CD4-positive, alpha-beta T cell treated with Interleukin-12 subunit alpha and Interleukin-12 subunit beta, for 1 hour (primary cell): ENCODE results near the gene SBK1.
"Not testable (repeated sequence)": the region's sequence is repeated elsewhere in the genome, so short reads cannot be mapped to it uniquely, and the experiment has no call there.

Source experiments
- DNase-seq: peaks from one replicate; pipeline ENCODE4 v3.0.0-alpha.2; 2020

The SBK1 gene

GRCh38 chr16:28291651-28292626, at the start of gene SBK1:
SBK1 (plus strand) TSS chr16:28292525; CDS start chr16:28317392, 24,867 bp downstream.
- DNase-seq, result peak; percentile 90

DNA sequence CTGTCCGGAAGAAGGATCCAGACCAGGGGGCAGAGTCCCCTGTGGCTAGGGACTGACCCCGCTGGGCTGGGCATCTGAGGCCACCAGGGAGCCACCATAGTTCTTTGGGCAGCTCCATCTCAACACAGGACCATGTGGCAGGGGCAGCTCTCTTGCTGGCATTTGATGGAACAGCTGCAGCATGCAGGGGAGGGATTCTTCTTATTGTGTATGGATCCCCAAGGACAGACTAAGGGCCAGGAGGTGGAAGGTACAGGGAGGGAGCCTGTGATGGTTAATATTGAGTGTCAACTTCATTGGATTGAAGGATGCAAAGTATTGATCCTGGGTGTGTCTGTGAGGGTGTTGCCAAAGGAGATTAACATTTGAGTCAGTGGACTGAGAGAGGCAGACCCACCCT, 42.8 kb upstream of the SBK1 start:
- not testable (repeated sequence) for DNase-seq

DNA sequence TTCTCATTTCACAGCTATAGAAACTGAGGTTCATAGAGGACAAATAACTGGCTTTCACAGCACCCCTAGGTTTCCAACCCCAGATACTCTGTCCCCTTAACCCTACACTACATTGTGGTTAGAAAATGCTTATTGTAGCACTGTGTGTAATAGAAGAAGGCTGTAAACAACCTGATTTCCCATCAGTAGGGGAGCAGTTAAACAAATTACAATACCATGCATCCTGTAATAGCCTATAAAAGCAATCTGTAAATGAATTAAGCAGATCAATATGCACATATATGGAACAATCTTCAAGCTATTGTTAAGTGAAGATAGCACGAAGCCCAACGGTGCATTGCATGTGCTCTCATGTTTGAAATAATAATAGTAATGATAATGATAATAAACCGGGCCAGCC, 41.3 kb upstream of the SBK1 start:
- no peak for DNase-seq

GRCh38 chr16:28254158-28254557, 38.2 kb upstream of the SBK1 start:
- no peak for DNase-seq

GRCh38 chr16:28255838-28256237, 36.5 kb upstream of the SBK1 start:
- DNase-seq, result no peak

DNA sequence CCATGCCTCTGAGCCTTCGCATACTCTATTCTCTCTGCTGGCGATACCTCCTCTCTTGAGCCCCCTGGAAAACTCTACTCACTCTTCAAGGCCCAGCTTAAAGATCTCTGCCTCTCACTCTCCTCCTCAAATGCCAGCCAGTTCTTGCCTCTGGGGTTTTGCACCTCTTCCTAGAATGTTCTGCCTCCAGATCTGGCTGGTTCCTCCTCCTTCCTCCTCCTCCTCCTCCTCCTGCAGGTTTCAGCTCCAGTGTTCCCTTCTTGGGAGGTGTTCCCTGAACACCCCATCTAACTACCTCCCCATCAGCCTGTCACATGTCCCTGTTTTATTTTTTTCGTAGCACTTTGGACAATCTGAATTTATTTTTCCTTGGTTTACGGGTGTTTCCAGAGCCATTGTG, 35.1 kb upstream of the SBK1 start:
- no peak for DNase-seq

DNA sequence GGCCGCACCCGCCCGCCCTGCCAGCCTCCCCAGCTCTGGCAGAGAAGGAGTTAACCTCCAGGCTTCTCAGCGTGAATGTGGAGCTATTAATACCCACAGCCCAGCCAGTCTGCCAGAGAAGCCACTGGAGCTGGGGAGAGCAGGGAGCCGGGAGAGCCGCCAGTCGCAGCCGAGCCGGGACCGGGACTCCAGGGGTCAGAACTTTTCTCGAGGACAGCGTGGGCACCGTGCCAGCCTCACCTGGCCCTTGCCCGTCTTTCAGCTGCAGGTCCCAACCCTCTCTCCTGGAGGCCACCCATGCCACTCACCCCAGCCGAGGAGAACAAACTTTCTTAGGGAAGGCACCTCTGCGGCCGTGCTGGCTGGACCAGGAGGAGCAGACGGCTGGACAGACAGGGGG, 33.8 kb upstream of the SBK1 start:
- no peak for DNase-seq

DNA sequence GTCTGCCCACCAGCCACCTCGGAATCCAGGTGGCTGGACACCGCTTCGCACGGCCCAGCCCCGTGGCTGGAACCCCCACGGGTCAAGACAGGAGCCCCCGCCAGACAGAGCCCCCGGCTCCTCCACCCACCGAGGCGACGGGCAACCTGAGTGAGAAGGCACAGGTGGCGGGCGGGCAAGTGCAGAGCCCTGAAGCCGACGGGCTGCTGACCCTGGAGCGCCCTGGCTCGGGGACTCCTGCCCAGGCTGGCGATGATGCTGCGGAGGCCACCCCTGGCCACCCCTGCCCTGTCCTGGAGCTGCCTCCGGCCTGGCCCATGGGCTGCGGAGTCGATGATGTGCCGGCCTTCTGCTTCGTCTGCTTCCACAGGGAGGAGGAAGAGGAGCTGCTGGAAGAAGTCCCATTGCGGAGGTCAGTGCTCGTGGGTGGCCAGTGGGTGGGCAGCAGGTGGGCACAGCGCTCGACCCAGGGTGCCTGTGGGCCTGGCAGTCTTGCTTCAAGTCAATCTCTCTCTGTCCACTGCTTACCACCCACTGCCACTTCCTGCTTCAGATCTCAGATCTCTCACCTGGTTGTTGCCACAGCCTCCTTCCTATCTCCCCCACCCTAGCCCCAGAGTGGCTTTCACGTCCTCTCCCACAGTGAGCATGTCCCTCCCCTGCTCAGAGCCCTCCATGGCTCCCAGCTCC, 33.1 kb upstream of the SBK1 start:
- DNase-seq, result no peak

- DNase-seq, result no peak
These were observed 32.6 kb upstream of the SBK1 start for GRCh38 chr16:28259781-28260150.

GRCh38 chr16:28260193-28260592, 32.1 kb upstream of the SBK1 start:
- no peak for DNase-seq

DNA sequence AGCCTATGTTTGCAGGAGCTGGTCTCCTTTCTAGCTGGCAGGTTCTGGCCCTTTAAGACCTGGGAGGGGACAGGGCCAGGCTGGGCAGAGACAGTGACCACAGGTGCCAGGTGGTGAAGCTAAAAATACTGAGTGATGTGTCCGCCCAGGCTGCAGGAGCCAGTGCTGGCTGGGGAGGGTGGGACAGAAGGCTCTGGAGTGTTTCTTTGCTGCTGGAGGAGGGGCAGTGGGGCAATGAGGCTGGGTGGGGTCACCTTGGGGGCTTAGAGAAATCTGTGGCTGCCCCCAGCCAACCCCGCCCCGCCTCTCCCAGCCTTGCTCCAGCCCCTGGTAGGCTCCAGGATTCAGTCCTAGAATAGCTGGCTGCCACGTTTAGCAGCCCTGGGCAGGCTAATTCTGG, 30.4 kb upstream of the SBK1 start:
- no peak for DNase-seq

- DNase-seq, result no peak
These were observed 29.0 kb upstream of the SBK1 start for GRCh38 chr16:28263305-28263704.

DNA sequence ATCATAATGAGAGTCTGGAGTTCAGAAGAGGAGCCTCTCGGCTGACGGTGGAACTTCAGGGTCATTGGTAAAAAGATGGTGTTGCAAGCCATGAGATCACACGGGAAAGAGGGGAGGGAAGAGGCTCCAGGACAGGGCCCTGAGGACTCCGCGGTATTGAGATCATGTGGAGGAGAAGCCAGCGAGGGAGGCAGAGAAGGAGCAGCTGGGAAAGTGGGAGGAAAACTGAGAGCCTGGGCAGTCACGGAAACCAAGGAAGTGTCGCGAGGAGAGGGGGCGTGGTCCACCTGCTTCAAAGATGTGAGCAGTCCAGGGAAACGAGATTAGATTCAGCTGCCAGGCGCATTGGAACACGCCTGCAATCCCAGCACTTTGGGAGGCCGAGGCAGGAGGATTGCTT, 27.7 kb upstream of the SBK1 start:
- DNase-seq, result no peak

GRCh38 chr16:28265822-28266221, 26.5 kb upstream of the SBK1 start:
- no peak for DNase-seq

DNA sequence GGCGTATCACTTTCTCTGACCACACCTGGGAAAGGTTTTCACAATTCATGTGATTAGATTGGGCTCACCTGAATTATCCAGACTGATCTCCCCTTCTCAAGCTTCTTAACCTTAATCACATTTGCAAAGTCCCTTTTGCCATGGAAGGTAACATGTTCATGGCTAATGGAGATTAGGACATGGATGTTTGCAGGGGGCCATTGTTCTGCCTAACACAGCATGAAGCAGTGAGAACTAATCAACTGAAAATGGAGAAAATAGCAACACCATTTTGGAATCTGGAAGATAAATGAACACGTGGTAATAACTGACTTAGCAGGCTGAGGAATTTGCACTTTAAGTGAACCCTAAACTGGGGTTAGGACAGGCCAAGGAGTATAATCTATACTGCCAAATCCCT, 25.0 kb upstream of the SBK1 start:
- no peak for DNase-seq

DNA sequence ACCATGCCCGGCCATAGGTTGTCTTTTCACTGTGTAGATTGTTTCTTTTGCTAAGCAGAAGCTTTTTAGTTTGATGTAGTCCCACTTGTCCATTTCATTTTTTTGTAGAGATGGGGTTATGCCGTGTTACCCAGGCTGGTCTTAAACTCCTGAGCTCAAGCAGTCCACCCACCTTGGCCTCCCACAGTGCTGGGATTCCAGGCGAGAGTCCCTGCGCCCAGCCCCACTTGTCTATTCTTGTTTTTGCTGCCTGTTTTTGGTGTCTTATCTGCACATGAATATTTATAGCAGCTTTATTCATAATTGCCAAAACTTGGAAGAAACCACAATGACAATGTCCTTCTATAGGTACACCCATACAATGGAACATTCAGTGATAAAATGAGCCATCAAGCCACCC, 18.8 kb upstream of the SBK1 start:
- DNase-seq, result no peak

DNA sequence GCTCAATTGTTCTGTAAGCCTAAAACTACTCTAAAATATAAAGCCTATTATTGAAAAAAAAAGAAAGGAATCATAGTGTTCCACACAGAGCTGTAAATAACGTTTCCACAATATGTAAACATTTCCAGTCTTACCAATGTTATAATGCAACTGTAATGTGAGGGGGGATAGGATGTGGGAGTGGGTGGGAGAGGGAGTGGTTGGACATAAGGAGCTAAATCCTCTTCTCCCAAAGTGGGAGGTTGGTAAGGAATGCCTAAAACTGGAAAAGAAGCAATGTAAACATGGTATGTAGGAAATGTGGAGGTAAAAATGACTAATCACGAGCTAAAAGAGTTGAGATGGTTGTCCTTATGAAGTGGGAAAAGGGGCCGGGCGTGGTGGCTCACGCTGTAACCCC, 17.6 kb upstream of the SBK1 start:
- DNase-seq, result no peak

DNA sequence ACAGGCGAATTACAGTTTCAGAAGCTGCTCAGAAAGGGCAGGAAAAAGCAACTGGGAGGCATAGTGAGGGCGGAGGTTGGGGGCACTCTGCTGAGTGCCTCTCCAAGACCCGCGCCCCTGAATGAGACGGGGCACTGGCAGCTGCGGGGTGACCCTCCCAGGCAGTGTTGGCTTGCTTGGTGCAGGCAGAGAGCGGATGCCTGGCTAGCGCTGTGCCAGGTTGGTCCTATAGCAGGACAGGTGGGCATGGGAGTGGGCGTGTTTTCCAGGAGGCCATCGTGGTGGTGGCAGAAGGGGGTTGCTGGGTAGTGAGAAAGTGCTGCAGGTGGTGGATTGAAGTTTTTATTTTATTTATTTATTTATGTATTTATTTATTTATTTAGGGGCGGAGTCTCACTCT, 16.0 kb upstream of the SBK1 start:
- DNase-seq, result no peak

GRCh38 chr16:28277537-28278388, 14.6 kb upstream of the SBK1 start:
- peak; percentile 88 for DNase-seq

GRCh38 chr16:28279006-28279405, 13.3 kb upstream of the SBK1 start:
- DNase-seq, result peak; percentile 41

GRCh38 chr16:28280881-28281836, 11.2 kb upstream of the SBK1 start:
- DNase-seq, result no peak

DNA sequence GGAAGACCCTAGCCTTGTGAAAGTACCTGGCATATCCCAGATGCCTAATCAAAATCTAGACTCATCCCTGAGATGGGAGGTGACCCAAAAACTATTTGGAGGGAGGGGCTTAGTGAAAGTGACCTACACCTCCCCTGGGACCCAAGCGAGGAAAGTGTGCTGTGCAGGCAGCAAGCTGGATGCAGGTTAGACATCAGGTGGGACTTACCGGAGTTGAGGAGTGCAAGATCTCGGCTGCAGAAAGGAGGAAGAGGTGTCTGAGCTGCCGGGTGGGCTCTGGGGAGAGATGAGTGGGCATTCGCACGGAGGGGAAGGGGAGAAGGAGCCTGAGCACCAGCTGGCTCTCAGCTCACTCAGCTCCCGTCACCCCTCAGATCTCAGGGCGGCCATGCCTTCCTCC, 10.3 kb upstream of the SBK1 start:
- DNase-seq, result no peak
